RWPE2 (cell line): ENCODE data around the gene CNKSR2.

ENCODE experiments used
- ATAC-seq: fragments of 200-7000 bp; cut with Tn5 transposase; 3 replicates; pipeline ENCODE4 v1.9.1; 2021; ENCODE audit warnings: low read depth
- DNase-seq: peaks from one replicate; pipeline ENCODE4 v3.0.0-alpha.2; 2020; ENCODE audit warnings: low spot score
- H3K27ac ChIP-seq: fragments of 450-650 bp; 2 replicates; pipeline ENCODE4 v1.5.1; 2017; ENCODE audit warnings: mild to moderate bottlenecking; ENCODE audit not compliant: poor library complexity, severe bottlenecking
- H3K27me3 ChIP-seq: fragments of 250-450 bp; sonication (Bioruptor Pico); 2 replicates; pipeline ENCODE4 v1.5.1; 2021; ENCODE audit warnings: mild to moderate bottlenecking, moderate library complexity; ENCODE audit not compliant: insufficient read depth, poor library complexity, severe bottlenecking
- H3K36me3 ChIP-seq: fragments of 250-450 bp; sonication (Bioruptor Pico); 2 replicates; pipeline ENCODE4 v1.5.1; 2020; ENCODE audit warnings: low read depth, mild to moderate bottlenecking, moderate library complexity
- H3K4me1 ChIP-seq: fragments of 250-450 bp; sonication (Bioruptor Pico); 2 replicates; pipeline ENCODE4 v1.5.1; 2021; ENCODE audit warnings: mild to moderate bottlenecking, moderate library complexity; ENCODE audit not compliant: insufficient read depth, poor library complexity, severe bottlenecking
- H3K4me3 ChIP-seq: fragments of 250-450 bp; sonication (Bioruptor Pico); 2 replicates; pipeline ENCODE4 v1.5.1; 2021; ENCODE audit warnings: mild to moderate bottlenecking, moderate library complexity; ENCODE audit not compliant: severe bottlenecking
- H3K9me3 ChIP-seq: fragments of 250-450 bp; sonication (Bioruptor Pico); 2 replicates; pipeline ENCODE4 v1.5.1; 2021; ENCODE audit warnings: mild to moderate bottlenecking, moderate library complexity; ENCODE audit not compliant: severe bottlenecking
- CTCF ChIP-seq: fragments of 450-650 bp; IDR thresholded peaks from one replicate; pipeline ENCODE4 v1.5.1; 2017; ENCODE audit warnings: mild to moderate bottlenecking, moderate library complexity; ENCODE audit not compliant: poor library complexity, severe bottlenecking

Gene CNKSR2

DNA sequence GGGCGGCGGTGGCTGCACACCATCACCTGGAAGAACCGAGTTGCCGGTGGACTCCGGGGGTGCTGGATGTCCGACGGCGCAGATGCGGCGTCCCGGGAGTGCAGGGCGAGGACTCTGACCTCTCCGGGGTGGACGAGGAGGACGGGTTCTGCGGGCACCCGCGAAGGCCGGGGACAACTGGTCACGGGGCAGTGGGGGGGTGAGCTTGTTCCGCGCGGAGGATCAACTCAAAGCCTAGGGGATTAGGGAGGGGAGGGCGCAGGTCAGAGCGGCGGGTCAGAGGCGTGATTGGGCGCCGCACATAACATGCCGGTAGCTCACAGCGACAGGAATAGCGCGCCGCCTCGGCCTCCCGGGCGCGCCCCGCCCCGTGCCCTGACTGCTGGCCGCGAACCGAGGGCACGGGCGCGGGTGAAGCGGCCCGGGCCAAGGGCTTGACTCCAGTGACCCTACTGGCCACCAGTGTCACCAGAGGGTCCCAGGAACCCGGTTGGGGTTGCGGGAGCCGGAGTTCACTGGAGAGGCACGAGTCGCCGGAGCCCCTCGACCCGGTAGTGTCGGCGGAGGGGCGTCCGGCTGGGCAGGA is 284.0 kb downstream of the CNKSR2 start, which contains the start of gene KLHL34:
KLHL34 (minus strand) TSS at position 179 of the 586 bp plus-strand sequence. CDS start 542 bp downstream, outside the sequence.
- no peak for TF ChIP-seq CTCF
- no peaks in the 10 kb centered on the region for H3K36me3 ChIP-seq
- ATAC-seq (no peak), DNase-seq (no peak)
- no peaks in the 10 kb centered on the region for H3K4me1 ChIP-seq
- H3K4me3 ChIP-seq = no peak within 1 kb of the TSS
- no peaks in the 10 kb centered on the region for H3K9me3 ChIP-seq
- no peak within 1 kb of the TSS for H3K27ac ChIP-seq
- H3K27me3 ChIP-seq = no peaks in the 10 kb centered on the region

DNA sequence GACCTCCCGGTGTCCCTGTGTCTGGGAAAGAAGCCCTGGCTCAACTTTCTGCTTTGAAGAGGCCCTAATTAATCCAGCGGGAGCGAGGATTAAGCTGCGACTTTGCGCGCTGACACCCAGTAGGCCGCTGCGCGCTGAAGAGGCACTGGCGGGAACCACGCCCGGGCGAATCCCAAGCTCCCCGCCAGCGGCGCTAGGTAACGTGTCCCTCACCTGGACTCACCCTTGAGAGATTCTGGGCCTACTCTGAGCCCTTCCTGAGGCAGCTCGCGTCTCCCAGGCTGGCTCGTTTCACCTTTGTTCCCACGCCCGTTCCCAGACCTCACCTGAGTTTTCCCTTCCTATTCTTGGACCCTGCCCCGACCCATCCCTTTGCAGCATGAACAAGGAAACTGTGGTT is 284.5 kb downstream of the CNKSR2 start:
- no peak overlapping the region for H3K27ac ChIP-seq
- no peak for TF ChIP-seq CTCF
- H3K9me3 ChIP-seq = no peaks in the 10 kb centered on the region
- DNase-seq (no peak), ATAC-seq (no peak)
- no peak overlapping the region for H3K4me3 ChIP-seq
- H3K36me3 ChIP-seq = no peaks in the 10 kb centered on the region
- no peaks in the 10 kb centered on the region for H3K4me1 ChIP-seq
- H3K27me3 ChIP-seq = no peaks in the 10 kb centered on the region

DNA sequence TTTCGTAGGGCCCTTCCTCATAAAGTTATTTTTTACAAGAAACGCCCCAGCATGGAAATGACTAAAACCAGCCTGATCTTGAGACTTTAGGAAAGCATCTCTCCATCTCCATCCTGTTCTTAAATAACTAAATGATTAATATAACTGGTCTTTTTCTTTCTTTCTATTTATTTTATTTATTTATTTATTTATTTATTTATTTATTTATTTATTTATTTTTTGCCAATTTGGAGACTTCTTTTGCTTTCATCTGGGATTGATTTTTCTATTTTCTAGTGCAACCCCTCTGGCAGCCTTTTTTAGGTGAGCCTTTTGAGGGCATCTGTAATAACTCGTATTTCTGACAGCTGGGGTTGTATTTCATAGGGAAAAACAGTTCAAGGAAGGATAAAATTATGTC is 285.1 kb downstream of the CNKSR2 start:
- H3K36me3 ChIP-seq = no peaks in the 10 kb centered on the region
- H3K4me3 ChIP-seq = no peak overlapping the region
- no peaks in the 10 kb centered on the region for H3K27me3 ChIP-seq
- no peaks in the 10 kb centered on the region for H3K4me1 ChIP-seq
- TF ChIP-seq CTCF = no peak
- ATAC-seq (no peak), DNase-seq (no peak)
- H3K9me3 ChIP-seq = no peaks in the 10 kb centered on the region
- H3K27ac ChIP-seq = no peak overlapping the region

DNA sequence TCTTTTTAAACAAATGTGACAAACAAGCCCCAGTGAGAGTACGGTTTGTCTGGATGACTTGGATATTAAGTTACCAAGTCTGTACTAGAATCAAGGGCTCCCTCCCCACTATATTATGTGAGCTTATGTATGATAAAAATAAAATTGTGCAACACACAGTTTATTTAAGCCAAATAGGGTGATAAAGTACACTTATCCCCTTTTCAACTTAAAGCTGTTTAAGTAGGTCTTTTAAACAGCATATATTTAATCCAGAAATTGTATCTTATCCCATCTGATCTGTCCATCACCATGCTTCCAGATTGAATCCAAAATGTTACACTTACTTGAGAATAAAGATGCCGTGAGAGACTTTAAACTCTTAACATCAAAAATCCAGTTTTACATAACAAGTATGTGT is 285.9 kb downstream of the CNKSR2 start:
- Histone ChIP-seq H3K27me3 (no peaks in the 10 kb centered on the region), H3K4me1 (no peaks in the 10 kb centered on the region), H3K9me3 (no peaks in the 10 kb centered on the region), H3K27ac (no peak overlapping the region), H3K36me3 (no peaks in the 10 kb centered on the region), H3K4me3 (no peak overlapping the region)
- TF ChIP-seq CTCF = no peak
- no peak for ATAC-seq
- DNase-seq = no peak

DNA sequence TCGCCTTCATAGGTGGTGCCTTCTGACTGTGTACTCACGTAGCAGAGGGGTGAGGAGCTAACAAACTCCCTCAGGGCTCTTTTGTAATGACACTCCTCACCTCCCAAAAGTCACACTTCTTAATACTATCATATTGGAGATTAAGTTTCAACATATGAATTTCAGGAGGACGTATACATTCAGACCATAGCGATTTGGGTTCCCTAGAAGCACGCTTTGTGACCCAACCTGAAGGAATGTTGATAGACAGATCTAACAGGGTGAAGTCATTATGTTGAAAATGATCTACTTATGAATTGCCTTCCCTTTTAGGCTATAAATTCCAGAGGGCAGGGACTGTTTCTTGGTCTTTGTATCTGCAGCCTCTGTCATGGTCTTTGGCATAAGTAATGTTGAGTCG is 287.1 kb downstream of the CNKSR2 start:
- peak; percentile 46; the same call in 1 of the 3 replicates for ATAC-seq

More for the DNA sequence above, 287.1 kb downstream of the CNKSR2 start:
- Histone ChIP-seq H3K9me3 (no peaks in the 10 kb centered on the region), H3K4me3 (no peak overlapping the region), H3K27me3 (no peaks in the 10 kb centered on the region), H3K36me3 (no peaks in the 10 kb centered on the region), H3K27ac (no peak overlapping the region), H3K4me1 (no peaks in the 10 kb centered on the region)
- DNase-seq = no peak
- no peak for TF ChIP-seq CTCF
